GM19372 (cell line): ENCODE data around the gene ATP7A.
"Not testable (repeated sequence)": the region's sequence is repeated elsewhere in the genome, so short reads cannot be mapped to it uniquely, and the experiment has no call there.

Source experiments
- ATAC-seq: cut with Tn5 transposase; IDR thresholded peaks from one replicate; pipeline ENCODE4 v1.9.1; 2021; ENCODE audit warnings: mild to moderate bottlenecking, low read depth, moderate library complexity; ENCODE audit not compliant: unreplicated experiment

The ATP7A gene

GRCh38 chrX:77938083-77938680 lies 27.7 kb downstream of the ATP7A start:
- no peak for ATAC-seq

GRCh38 chrX:77945031-77945430 lies 34.5 kb downstream of the ATP7A start:
- ATAC-seq, result not testable (repeated sequence)

- ATAC-seq, result no peak
These were observed 35.5 kb downstream of the ATP7A start for GRCh38 chrX:77945910-77946545.

GRCh38 chrX:77946571-77946970 lies 36.1 kb downstream of the ATP7A start:
- no peak for ATAC-seq

GRCh38 chrX:77949840-77950239 lies 39.3 kb downstream of the ATP7A start:
- ATAC-seq, result no peak

- ATAC-seq, result no peak
These were observed 41.7 kb downstream of the ATP7A start for GRCh38 chrX:77952173-77952572.

GRCh38 chrX:77953302-77953701 lies 42.8 kb downstream of the ATP7A start:
- ATAC-seq, result no peak

GRCh38 chrX:77953708-77954107 lies 43.2 kb downstream of the ATP7A start:
- ATAC-seq, result no peak

- no peak for ATAC-seq
These were observed 50.1 kb downstream of the ATP7A start for GRCh38 chrX:77960567-77960966.

GRCh38 chrX:77961063-77961462 lies 50.6 kb downstream of the ATP7A start:
- ATAC-seq, result no peak

GRCh38 chrX:77962068-77962902 lies 51.8 kb downstream of the ATP7A start:
- ATAC-seq, result no peak

- no peak for ATAC-seq
These were observed 55.9 kb downstream of the ATP7A start for GRCh38 chrX:77966361-77966760.

- no peak for ATAC-seq
These were observed 57.1 kb downstream of the ATP7A start for GRCh38 chrX:77967631-77968030.

- ATAC-seq, result no peak
These were observed 59.0 kb downstream of the ATP7A start, which contains the start of gene PGAM4 for GRCh38 chrX:77969538-77969937. Gene PGAM4 (minus strand): TSS chrX:77969638. CDS start chrX:77969638, 0 bp downstream.

GRCh38 chrX:77975755-77976154 lies 65.3 kb downstream of the ATP7A start:
- no peak for ATAC-seq

- ATAC-seq, result no peak
These were observed 66.6 kb downstream of the ATP7A start for GRCh38 chrX:77977095-77977494.

GRCh38 chrX:77977518-77977917 lies 67.0 kb downstream of the ATP7A start:
- ATAC-seq, result no peak

GRCh38 chrX:77979870-77980269 lies 69.4 kb downstream of the ATP7A start:
- ATAC-seq, result no peak

GRCh38 chrX:78011846-78012245 lies 101.4 kb downstream of the ATP7A start:
- no peak for ATAC-seq

GRCh38 chrX:78019586-78020483 lies 109.3 kb downstream of the ATP7A start:
- ATAC-seq, result no peak
